Right hindlimb (tissue), 1 donor: Measurements from ENCODE around the gene SOX9.

ENCODE experiments used
- DNase-seq: peaks from one replicate; pipeline ENCODE4 v3.0.0-alpha.2; 2018

SOX9 gene

GRCh38 chr17:72163474-72163873, 42.7 kb downstream of the SOX9 start:
- DNase-seq = no peak

- DNase-seq = no peak
These were observed 43.4 kb downstream of the SOX9 start for GRCh38 chr17:72164158-72164739.

GRCh38 chr17:72165192-72165866, 44.5 kb downstream of the SOX9 start:
- DNase-seq = no peak

- DNase-seq = no peak
These were observed 45.1 kb downstream of the SOX9 start for GRCh38 chr17:72165867-72166439.

GRCh38 chr17:72167593-72167992, 46.8 kb downstream of the SOX9 start:
- no peak for DNase-seq

- DNase-seq = no peak
These were observed 49.0 kb downstream of the SOX9 start for GRCh38 chr17:72169823-72170222.

- DNase-seq = peak; percentile 55
These were observed 51.2 kb downstream of the SOX9 start for GRCh38 chr17:72171703-72172667.

- no peak for DNase-seq
These were observed 52.8 kb downstream of the SOX9 start for GRCh38 chr17:72173499-72174116.

- no peak for DNase-seq
These were observed 54.4 kb downstream of the SOX9 start for GRCh38 chr17:72175263-72175662.
